NCI-H524 (cell line): Measurements from ENCODE around the gene CARD16.
"Not testable (repeated sequence)": the region's sequence is repeated elsewhere in the genome, so short reads cannot be mapped to it uniquely, and the experiment has no call there.

Experiments
- DNase-seq, 2 experiments: peaks; one replicate each; lab custom pipeline; 2025; lab: John Stamatoyannopoulos, UW

Gene CARD16

DNA sequence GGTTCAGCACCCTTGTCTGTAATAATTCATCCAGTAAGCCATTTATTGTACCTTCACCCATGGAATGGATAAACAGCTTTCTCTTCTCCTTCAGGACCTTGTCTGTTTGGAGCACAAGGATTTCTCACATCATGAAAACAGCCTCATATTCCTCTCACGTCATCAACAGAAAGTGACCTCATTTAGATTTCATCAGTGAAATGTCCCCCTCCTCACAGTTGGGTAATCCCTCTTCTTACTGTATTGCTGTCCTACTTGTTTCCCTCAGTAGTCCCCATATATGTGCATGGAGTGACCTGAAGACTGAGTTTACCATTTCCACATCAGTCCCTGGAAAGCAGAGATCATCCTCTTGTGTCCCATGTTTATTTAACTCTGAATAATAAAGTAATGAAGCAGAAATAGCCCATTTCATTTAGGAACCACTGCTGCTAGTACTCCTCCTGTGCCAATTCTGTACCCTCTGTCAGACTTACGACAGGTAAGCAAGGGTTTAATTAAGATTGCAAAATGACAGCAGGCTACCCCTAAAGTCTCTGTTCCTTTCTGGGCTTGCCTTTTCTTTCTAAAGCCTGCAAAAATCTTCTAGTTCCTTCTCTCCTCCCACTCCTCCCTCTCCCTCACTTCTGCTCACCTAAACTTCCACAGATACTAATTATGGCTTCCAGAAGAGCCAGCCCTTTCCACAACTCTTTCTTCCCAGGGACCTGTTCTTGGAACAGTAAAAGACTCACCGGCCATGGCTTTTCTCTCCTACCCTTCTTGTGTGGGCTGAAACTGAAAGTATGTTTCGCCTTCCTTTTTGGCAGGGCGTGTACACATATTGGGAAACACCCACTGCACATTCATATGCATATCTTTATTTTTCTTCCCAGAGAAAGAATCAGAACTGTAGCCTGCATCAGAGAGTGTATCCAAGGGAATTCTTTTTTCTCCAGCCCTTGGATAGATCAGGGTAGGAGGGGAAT is at the start of gene CARD16:
CARD16 (minus strand) TSS at position 779 of the 968 bp plus-strand sequence; CDS start at position 741, 38 bp downstream.
- not testable (repeated sequence) for DNase-seq

DNA sequence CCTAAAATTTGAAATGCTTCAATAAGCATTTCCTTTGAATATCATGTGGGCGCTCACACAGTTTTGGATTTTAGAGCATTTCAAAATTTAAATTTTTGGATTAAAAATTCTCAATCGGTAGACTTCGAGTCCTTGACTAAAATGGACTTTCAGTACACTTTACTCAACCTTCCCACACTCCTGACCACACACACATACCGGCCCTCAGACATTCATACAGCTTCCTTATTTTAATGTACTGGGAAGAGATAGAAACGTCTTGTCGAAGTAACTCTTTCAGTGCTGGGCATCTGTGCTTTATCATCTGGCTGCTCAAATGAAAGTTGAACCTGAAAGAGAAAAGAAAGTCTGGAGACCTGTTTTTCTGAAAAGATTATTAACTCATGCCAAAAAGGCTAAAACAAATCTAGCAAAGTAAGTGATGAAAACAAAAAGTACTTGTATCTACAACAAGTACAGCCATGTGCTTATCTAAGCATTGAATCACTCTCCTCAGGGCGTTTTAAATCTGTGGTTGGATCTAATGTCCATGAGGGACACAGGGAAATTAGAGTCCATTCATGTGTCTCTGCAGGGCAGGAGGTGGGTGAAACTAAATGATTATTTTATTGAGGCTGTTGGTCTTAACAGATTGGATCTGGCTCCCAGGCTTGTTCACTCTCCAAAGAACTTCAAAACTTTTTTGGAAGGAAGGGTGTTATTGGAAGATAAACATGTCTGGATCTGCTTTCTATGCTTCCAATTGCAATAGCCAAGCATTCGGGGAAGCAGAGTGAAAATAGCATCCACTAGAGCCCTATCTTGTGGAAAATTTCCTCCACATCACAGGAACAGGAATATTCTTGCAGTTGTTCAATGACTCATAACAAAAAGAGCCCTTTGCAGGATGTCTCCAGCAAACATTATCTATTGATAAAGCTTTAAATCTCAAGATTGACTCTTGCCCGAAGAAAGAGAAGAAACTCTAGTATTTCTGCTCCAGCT is 47.4 kb upstream of the CARD16 start:
- no peak for DNase-seq

DNA sequence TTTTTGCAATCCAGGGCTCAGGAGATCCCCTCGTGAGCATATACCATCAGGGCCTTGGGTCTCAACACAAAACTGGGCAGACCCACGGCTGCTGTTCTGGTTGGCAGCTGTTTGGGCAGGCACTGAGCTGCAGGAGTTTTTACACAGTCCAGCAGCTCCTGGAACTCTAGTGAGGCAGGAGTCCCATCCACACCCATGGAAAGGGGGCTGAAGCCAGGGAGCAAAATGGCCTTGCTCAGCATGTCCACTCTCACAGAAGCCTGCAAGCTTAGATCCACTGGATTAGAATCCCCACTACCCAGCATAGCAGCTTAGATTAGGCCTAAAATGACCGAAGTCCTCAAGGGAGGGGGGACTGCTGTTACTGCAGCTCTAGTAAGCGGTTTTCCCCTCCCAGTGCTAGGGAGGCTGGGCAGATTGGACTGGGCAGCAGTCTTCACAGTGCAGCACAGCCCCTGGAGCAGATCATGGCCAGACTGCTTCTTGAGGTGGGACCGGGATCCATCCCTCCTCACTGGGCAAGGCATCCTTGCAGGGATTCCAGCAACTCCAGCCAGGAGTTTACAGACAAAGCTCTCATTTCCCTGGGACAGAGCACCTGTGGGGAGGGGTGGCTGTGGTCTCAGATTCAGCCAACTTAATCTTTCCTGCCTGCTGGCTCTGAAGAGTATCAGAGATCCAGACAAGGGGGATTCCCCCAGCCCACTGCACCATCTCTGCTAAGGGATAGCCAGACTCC is 36.4 kb upstream of the CARD16 start:
- no peak for DNase-seq

DNA sequence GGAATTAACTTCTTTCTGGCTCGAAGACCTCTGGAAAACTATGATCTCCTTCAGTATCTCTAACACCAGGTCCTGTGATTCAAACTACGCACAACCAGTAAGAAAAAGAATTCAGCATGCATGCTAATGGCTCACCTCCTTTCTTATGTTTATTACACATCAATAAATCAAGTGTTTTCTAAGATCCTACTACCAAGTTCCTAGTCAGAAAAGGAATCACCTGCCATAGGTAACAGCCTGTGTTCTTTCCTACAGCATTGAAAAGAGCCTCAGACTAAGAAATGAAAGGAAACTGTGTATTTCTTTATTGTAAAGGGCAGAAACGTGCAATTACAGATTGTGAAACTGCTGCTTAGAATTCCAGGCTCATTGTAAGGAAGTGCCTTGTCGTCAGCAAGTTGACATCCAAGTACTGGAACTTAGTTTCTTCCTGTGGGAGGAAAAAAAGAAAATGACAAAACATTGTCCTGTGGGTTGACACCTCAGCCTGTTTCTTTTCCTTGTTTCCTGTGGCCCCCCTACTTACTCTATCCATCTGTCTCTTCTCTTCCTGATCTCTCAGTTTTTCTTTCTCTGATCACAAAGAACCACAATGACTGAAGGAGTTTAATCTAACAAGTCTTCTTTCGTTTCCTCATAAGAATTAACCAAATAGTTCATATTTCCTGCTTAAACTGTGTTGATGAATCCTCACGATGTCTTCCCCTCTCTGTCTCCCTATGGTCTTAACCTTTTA is 35.2 kb upstream of the CARD16 start:
- not testable (repeated sequence) for DNase-seq

DNA sequence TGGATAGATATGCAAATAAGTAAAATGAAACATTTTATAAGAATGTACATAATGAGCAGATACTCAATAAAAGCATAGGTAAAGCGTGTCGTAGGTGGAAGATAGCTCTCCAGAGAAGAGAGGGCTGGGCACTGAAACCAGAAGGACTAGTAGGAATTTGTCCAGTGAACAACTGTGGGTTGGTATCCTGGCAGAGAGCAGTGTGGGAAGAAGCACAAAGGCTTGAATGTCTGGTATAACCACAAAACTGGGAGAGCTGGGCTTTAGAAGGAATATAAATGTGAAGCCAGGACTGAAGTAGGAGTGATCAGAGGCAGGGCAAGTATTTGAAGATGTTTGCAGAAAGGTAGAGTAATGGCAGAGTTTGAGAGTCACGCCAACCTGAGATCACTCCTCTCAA is 33.1 kb upstream of the CARD16 start:
- no peak for DNase-seq

DNA sequence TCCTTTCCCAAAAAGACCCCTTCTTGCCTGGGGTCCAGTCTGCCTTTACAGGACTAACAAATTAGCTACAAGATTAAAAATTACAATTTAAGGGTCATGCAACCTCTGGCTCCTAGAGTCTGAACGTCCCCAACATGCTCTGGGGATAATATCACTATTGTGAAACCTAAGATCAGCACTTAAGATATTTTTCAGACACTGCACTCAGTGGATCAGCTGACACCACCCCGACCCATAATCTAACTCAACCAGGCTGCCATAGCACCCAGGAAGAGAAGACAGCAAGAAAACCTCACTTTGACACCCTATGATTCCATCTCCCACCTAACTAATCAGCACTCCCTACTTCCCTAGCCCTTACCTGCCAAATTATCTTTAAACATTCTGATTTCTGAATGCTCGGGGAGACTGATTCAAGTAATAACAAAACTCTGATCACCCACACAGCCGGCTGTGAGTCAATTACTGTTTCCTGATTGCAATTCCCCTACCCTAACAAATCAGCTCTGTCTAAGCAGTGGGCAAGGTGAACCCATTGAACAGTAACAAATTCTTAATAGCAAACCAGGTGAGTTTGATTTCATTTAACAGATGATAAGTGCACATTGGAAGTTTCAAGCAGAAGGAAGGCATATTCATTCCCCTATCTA is 32.1 kb upstream of the CARD16 start:
- not testable (repeated sequence) for DNase-seq

DNA sequence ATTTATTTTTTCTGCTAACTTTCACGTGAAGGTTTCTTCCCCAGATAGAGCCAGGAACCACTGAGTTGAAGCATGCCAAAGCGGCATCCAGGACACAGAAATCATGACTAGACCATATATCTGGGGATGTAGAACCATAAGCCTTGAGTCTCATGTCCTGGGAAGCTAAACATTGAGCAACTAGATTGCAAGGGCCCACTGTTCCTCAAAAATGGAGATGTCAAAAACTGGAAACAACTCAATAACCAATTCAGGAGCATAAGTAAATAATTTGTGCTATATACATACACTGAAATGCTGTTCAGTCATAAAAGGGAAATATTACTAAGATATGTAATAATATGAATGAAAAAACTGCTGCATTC is 29.0 kb upstream of the CARD16 start:
- DNase-seq = no peak

DNA sequence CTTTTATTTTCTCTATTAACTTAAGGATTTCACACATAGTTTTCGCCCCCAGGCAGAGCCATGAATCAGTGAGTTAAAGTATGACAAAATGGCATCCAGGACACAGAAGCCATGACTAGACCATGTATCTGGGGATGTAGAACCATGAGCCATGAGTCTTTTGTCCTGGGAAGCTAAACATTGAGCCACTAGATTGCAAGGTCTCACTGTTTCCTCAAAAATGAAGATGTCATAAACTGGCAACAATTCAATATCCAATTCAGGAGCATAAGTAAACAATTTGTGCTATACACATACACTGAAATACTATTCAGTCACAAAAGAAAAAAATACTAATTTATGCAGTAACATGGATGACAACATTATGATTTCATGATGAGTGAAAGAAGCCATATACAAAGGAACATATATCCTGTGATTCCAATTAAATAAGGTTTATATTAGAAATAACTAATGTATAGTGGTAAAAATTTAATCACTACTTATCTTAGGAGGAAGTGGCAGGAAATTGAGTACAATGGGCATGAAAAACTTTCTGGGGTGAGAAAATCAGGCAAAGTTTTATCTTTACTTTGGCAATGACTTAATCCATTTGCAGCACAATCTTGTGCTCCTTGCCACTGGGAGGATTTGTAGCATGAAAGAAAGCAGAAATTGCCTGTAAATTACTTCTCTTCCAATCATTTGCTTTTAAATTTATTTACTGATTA is 28.5 kb upstream of the CARD16 start:
- DNase-seq = no peak

DNA sequence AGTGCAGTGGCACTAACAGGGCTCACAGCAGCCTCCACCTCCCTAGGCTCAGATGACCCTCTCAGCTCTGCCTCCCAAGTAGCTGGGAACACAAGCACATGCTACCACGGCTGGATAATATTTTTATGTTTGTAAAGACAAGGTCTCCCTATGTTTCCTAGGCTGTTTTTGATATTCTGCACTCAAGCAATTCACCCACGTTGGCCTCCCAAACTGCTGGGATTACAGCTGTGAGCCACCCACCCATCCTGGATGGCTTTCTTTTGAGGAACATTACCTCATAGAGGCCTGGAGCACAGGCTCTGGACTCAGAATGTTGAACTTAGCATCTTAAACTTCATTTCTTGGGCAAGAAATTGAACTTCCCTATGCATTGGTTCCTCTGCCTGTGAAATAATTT is 26.9 kb upstream of the CARD16 start:
- not testable (repeated sequence) for DNase-seq

DNA sequence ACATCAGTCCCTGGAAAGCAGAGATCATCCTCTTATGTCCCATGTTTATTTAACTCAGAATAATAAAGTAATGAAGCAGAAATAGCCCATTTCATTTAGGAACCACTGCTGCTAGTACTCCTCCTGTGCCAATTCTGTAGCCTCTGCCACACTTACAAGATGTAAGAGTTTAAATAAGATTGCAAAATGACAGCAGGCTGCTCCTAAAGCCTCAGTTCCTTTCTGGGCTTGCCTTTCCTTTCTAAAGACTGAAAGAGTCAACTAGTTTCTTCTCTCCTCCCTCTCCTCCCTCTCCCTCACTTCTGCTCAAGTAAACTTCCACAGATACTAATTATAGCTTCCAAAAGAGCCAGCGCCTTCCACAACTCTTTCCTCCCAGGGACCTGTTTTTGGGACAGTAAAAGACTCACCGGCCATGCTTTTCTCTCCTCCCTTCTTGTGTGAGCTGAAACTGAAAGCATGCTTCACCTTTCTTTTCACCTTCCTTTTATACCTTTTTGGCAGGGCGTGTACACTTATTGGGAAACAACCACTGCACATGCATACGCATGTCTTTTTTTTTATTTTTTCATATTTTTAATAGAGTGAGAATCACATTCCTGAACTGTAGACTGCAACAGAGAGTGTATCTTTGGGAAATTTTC is 26.1 kb upstream of the CARD16 start:
- DNase-seq = no peak

DNA sequence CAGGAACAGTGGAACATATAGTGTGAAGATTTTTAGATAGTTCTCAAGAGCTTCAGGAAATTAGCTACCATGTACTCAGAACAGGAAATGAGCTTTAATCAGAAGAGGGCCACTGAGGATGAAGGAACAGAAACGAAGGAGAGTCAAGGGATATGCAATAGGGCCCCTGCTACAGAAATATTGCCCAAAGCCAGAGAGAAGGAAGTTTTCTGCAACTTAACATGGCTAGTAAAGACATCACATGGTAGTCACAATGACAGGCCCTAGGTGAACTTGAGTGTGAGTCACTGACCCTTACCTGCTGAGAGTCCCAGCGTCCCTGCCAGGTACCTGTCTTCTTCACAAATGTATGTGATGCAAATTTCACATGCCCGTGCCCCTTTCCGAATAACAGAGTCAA is 25.2 kb upstream of the CARD16 start:
- DNase-seq = no peak

DNA sequence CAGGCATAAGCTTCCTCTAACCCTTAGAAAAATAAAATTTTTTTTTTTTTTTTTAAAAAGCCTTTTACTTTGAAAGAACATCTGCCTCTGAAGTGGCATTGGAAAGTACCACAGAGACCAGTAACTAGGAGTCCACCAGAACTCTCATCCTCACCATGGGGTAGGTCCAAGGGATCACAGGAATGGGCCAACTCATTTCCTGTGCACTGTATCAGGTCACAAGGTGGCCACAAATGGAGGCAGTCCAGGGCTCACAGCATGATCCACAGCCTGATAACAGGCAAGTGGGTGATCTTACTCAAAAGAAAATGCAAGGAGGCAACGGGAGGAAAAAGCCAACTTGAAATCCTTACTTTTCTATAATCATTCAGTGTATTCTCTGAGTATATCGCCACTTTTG is 24.6 kb upstream of the CARD16 start:
- not testable (repeated sequence) for DNase-seq

DNA sequence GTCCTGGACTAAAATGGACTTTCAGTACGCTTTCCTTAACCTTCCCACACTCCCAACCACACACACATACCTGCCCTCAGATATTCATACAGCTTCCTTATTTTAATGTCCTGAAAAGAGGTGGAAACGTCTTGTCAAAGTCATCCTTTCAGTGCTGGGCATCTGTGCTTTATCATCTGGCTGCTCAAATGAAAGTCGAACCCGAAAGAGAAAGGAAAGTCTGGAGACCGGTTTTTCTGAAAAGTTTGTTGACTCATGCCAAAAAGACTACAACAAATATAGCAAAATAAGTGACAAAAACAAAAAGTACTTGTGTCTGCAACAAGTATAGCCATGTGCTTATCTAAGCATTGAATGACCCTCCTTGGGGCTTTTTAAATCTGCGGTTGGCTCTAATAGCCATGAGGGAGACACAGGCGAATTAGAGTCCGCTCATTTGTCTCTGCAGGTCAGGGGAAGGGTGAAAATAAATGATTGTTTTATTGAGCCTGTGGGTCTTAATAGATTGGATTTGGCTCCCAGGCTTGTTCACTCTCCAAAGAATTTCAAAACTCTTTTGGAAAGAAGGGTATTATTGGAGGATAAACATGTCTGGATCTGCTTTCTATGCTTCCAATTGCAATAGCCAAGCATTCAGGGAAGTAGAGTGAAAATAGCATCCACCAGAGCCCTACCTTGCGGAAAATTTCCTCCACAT is 18.3 kb upstream of the CARD16 start:
- not testable (repeated sequence) for DNase-seq

DNA sequence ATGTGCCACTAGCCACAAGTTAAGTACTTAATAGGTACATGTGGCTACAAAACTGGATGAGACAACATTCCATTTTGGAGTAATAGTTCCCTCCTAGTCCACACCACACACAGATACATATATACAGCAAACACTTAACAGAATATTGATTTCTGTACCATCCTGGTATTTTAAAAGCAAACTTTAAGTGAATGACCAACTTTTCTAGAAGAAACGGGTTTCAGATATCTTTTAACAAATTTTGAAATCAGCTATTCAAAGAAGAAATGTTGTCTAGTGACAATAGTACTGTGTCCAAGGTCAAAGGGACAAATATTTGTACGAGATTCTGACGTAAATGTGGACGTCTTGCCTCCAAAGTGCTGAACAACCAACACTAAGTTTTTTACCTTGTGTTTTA is 12.3 kb upstream of the CARD16 start:
- no peak for DNase-seq

DNA sequence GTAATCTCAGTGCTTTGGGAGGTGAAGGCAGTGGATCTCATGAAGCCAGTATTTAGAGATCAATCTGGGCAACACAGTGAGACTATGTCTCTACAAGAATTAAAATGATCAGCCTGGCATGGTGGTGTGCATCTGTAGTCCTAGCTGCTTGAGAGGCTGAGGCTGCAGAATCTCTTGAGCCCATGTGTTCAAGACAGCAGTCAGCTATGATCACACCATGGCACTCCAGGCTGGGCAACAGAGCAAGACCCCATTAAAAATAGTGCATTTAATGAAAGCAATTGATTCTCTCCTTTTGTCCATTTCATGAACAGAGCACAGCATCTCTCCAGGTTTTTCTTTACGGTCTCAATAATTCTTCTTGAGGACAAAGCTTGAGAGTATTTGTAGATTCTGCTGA is 11.3 kb upstream of the CARD16 start:
- no peak for DNase-seq

DNA sequence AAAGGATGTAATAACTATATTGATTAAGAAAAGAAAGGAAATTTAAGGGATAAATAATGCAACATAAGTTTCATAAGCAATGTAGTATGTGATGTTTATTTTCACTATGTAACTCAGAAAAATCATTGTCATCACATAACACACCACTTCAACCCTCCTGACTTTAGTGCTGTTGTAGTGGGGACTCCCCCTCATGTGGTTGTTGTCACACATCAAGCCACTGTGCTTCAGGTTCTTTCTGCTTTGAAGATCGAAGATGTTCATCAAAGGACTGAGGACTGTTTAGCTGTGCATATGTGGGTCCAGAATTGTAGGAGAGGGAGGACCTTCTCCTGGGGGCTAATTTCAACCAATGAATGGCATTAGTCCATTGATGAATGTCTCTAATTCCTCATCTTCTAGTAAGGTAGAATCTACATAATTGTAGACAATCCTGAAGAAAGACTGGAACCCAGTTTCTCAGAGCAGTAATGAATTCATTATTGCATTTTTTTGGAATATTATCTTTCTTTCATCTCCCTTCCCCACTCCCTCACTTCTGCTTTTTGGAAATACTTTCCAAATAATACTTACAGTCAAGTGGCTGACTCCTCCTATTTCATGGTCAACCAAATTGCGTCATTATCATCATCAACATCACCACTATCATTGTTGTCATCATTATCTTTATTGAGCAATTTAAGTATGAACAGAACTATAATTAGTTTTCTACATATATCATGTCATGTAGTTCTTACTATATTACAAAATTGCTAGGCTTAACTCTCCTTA is 9.8 kb upstream of the CARD16 start:
- DNase-seq = no peak

DNA sequence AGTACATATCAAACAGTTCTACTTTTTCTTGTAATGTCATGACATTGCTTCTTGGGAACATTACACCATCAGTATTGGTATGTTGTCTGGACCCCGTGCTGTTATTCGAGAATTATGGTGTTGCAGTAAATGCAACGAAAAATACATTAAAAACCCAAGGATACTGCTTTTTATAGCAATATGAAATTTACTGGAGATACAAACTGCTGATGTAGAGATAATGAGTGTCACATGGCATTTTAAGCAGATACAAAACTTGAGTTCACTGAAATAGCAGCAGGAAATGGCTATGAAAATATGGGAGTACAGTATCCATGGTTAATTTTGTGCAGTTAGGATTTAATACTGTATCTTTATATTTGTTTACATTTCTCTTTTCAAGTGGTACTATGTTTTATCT is 7.4 kb upstream of the CARD16 start:
- no peak for DNase-seq

DNA sequence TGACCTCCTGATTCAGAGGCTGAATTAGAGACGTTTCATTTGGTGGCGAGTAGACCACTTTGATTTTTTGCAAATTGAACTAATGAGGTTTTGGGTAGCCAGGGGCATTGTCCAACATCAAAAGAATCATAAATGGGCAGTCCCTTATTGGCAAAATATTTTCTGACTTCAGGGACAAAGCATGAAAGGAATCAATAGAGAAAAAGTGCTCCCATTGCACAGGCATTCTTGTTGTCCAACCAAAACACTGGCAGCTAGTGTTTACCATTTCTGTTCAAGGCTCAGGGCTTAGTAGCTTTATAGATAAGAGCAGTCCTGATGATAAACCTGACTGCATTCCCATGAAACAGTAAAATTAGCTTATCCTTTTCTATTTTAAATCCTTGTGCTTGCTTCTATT is 6.4 kb upstream of the CARD16 start:
- no peak for DNase-seq
